ENCODE measurements around the gene PGBD1. TPM values are rescaled to one million over a fixed set of nuclear protein-coding genes. Genes with fewer than 3 reads are reported as not detected.

PGBD1 gene
- total RNA-seq, 1 donor from 2014 or later = 11.4 TPM

DNA sequence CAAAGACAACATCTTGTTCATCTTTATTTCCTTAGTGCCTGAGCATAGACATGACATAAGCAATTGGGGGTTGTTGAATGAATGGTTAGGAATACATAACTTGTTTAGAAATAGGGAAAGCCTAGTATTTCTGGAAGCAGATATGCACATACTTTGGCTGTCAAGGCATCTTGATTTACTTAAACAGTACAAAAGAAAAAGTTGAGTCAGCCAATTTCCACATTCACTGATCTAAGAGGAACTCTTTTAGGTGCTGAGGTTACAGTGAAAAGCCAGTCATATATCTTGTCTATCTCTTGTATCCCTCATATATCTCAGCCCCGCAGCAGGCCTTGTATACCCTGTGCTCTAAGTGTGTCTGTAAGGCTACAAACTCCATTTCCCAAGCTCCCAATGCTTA is 40.9 kb upstream of the PGBD1 start:
- Mint-ChIP-seq H3K4me3 (ENCODE audit: low read depth) (no peak overlapping the region), H3K36me3 (ENCODE audit: insufficient read depth) (peaks cover 23% of the 10 kb centered on the region), H3K4me1 (ENCODE audit: low read depth) (no peaks in the 10 kb centered on the region), H3K27ac (no peak overlapping the region), H3K9me3 (ENCODE audit: low read depth) (no peaks in the 10 kb centered on the region), H3K27me3 (no peaks in the 10 kb centered on the region)
- no peak for DNase-seq (ENCODE audit: low spot score, unreplicated experiment)
- TF ChIP-seq, protein P1, sequence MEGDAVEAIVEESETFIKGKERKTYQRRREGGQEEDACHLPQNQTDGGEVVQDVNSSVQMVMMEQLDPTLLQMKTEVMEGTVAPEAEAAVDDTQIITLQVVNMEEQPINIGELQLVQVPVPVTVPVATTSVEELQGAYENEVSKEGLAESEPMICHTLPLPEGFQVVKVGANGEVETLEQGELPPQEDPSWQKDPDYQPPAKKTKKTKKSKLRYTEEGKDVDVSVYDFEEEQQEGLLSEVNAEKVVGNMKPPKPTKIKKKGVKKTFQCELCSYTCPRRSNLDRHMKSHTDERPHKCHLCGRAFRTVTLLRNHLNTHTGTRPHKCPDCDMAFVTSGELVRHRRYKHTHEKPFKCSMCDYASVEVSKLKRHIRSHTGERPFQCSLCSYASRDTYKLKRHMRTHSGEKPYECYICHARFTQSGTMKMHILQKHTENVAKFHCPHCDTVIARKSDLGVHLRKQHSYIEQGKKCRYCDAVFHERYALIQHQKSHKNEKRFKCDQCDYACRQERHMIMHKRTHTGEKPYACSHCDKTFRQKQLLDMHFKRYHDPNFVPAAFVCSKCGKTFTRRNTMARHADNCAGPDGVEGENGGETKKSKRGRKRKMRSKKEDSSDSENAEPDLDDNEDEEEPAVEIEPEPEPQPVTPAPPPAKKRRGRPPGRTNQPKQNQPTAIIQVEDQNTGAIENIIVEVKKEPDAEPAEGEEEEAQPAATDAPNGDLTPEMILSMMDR (IDR thresholded peaks at IDR 0.05; ENCODE audit: unreplicated experiment) = no peak

DNA sequence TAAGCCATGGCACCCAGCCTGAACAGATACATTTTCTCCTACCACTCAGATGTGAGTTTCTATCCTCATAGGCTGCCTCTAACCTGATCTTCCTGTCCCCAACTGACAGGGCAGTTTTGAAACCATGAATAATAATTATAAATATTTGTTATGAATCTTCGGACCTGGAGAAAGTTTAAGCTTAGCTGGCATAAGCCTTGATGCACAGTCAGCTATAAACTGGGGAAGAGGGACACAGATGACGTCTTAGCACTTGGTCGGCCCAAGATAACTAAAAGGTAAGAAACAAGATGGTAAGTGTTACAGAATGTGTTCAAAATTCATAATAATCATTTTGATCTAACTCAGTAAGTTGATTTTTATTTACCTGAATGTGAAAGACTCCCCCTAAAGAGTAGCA is 37.4 kb upstream of the PGBD1 start:
- no peaks in the 10 kb centered on the region for H3K9me3 Mint-ChIP-seq (ENCODE audit: low read depth)
- no peaks in the 10 kb centered on the region for H3K4me1 Mint-ChIP-seq (ENCODE audit: low read depth)
- H3K4me3 Mint-ChIP-seq (ENCODE audit: low read depth) = no peak overlapping the region
- DNase-seq (ENCODE audit: low spot score, unreplicated experiment) = no peak
- H3K36me3 Mint-ChIP-seq (ENCODE audit: insufficient read depth) = peaks cover 16% of the 10 kb centered on the region
- no peak overlapping the region for H3K27ac Mint-ChIP-seq
- TF ChIP-seq, protein P1 (IDR thresholded peaks at IDR 0.05; ENCODE audit: unreplicated experiment) = no peak
- H3K27me3 Mint-ChIP-seq = no peaks in the 10 kb centered on the region

DNA sequence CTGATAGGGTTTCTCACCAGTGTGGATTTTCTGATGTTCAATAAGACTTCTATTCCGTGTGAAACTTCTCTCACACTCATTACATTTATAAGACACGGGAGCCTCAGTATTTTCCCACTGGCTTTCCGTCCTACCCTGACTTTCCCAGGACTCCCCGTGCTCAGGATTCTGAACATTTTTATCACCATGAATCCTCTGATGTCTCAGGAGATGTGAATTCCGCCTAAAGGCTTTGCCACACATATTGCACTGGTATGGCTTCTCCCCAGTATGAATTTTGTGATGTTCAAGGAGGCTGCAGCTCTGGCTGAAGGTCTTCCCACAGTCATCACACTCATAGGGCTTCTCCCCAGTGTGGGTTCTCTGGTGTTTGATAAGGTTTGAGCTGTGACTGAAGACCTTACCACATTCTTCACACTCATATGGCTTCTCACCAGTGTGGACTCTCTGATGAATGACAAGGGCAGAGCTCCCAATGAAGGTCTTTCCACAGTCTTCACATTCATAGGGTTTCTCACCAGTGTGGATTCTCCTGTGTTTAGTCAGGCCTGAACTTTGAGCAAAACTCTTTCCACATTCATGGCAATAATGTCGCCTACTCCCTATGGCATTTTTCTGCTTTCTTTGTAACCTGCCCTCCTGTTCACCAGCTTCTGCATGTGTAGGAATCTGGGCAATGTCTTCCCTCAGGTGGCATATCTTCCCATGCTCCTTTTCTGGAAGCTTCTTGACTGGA is 36.0 kb upstream of the PGBD1 start:
- no peaks in the 10 kb centered on the region for H3K9me3 Mint-ChIP-seq (ENCODE audit: low read depth)
- DNase-seq (ENCODE audit: low spot score, unreplicated experiment) = no peak
- H3K4me3 Mint-ChIP-seq (ENCODE audit: low read depth) = no peak overlapping the region
- H3K4me1 Mint-ChIP-seq (ENCODE audit: low read depth) = no peaks in the 10 kb centered on the region
- TF ChIP-seq, protein P1 (IDR thresholded peaks at IDR 0.05; ENCODE audit: unreplicated experiment) = no peak
- H3K27me3 Mint-ChIP-seq = no peaks in the 10 kb centered on the region
- peaks cover 18% of the 10 kb centered on the region for H3K36me3 Mint-ChIP-seq (ENCODE audit: insufficient read depth)
- no peak overlapping the region for H3K27ac Mint-ChIP-seq

DNA sequence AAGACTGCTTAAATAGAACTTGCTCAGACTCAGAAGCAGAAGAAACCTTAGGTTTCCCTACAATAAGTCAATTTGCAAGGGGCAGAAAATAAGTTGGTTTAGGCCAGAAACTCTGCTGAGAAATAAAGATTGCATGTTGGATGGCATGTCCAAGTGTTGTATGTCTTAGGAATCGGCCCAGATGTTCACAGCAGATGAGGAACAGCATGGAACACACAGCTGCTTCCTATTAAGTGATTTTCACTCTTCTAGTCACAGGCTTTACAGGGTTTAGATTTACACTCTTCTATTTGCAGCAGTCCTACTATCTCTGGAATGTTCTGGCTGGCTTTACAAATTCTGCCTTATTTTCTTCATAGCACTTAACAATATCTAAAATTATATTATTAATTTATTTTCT is 32.5 kb upstream of the PGBD1 start:
- peaks cover 10% of the 10 kb centered on the region for H3K4me1 Mint-ChIP-seq (ENCODE audit: low read depth)
- no peaks in the 10 kb centered on the region for H3K27me3 Mint-ChIP-seq
- H3K9me3 Mint-ChIP-seq (ENCODE audit: low read depth) = no peaks in the 10 kb centered on the region
- H3K4me3 Mint-ChIP-seq (ENCODE audit: low read depth) = no peak overlapping the region
- DNase-seq (ENCODE audit: low spot score, unreplicated experiment) = no peak
- H3K36me3 Mint-ChIP-seq (ENCODE audit: insufficient read depth) = peaks cover 18% of the 10 kb centered on the region
- TF ChIP-seq, protein P1 (IDR thresholded peaks at IDR 0.05; ENCODE audit: unreplicated experiment) = no peak
- no peak overlapping the region for H3K27ac Mint-ChIP-seq

DNA sequence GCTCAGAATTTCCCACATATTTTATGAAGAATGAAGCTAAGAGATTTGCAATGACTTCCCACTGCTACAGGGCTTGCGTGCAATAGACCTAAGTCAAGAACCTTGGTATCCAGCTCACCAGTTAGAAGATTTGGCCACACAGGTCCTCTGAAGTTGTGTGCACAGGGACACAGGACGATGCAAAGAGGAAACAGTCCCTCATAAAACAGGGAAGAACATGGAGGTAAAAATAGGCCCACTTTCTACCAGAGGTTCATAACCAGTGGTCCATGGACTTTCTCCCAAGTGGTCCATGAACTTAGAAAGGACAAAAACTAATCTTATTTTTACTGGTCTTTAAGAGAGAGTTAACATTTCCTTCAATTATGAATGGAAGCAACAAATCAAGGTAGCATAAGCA is 30.6 kb upstream of the PGBD1 start:
- H3K27me3 Mint-ChIP-seq = no peaks in the 10 kb centered on the region
- no peak for DNase-seq (ENCODE audit: low spot score, unreplicated experiment)
- peaks cover 10% of the 10 kb centered on the region for H3K4me1 Mint-ChIP-seq (ENCODE audit: low read depth)
- TF ChIP-seq, protein P1 (IDR thresholded peaks at IDR 0.05; ENCODE audit: unreplicated experiment) = no peak
- peaks cover 12% of the 10 kb centered on the region for H3K36me3 Mint-ChIP-seq (ENCODE audit: insufficient read depth)
- H3K9me3 Mint-ChIP-seq (ENCODE audit: low read depth) = no peaks in the 10 kb centered on the region
- peak overlapping the region; percentile 60 for H3K27ac Mint-ChIP-seq
- peak overlapping the region; percentile 74 for H3K4me3 Mint-ChIP-seq (ENCODE audit: low read depth)

All from progenitor cell of endocrine pancreas (in vitro differentiated cells).